B cell (primary cell): ENCODE data around the gene CTIF. TPM values are rescaled to one million over a fixed set of nuclear protein-coding genes. Genes with fewer than 3 reads are reported as not detected.

Experiments
- ATAC-seq: fragments of 200-7000 bp; cut with Tn5 transposase; one replicate; pipeline ENCODE4 v1.10.0; 2021; ENCODE audit warnings: low read depth, mild to moderate bottlenecking, moderate number of reproducible peaks, moderate library complexity
- CTCF ChIA-PET: fragments of 350-600 bp; sonication (Branson Sonifier 250); formaldehyde crosslinking; loops from one replicate; lab custom pipeline; 2021; ENCODE audit warnings: antibody characterized with exemption, inconsistent platforms; lab: Charles Lee
- POLR2A ChIA-PET: fragments of 350-600 bp; sonication (Branson Sonifier 250); formaldehyde crosslinking; loops from one replicate; lab custom pipeline; 2021; ENCODE audit warnings: antibody characterized with exemption; lab: Charles Lee
- DNase-seq: peaks from one replicate; pipeline ENCODE4 v3.0.0; 2013
- H2AFZ ChIP-seq: 2 replicates; pipeline ENCODE4 v1.6.1; 2012; ENCODE audit warnings: mild to moderate bottlenecking, low read depth, low read length; ENCODE audit not compliant: insufficient read depth, poor library complexity, severe bottlenecking
- H3K27ac ChIP-seq, 2 donors: 1 replicate in 1 of 2; 2 replicates in 1 of 2; pipeline ENCODE4 v1.5.1; 2012 to 2013; ENCODE audit warnings: low read length in 2 of 2, mild to moderate bottlenecking in 2 of 2, moderate library complexity in 1 of 2
- H3K27me3 ChIP-seq, 4 experiments: fragments of 200-600 bp in 1 of 4; sonication (generic) in 1 of 4; replicated peaks in 1 of 4; 1 replicate in 2 of 4; 2 replicates in 2 of 4; pipeline versions ENCODE4 v1.6.1 to v1.7.0; 2013 to 2016; ENCODE audit warnings: low read length in 3 of 4, mild to moderate bottlenecking in 2 of 4, mixed read lengths in 1 of 4, moderate library complexity in 1 of 4; ENCODE audit not compliant: insufficient read depth in 4 of 4, control insufficient read depth in 3 of 4; ENCODE audit errors: control extremely low read depth in 1 of 4
- H3K36me3 ChIP-seq, 2 experiments: replicated peaks in 1 of 2; 1 replicate in 1 of 2; 2 replicates in 1 of 2; pipeline versions ENCODE4 v1.6.1 to v1.7.1; 2013; ENCODE audit warnings: low read length in 1 of 2; ENCODE audit not compliant: insufficient read depth in 2 of 2, control insufficient read depth in 1 of 2; ENCODE audit errors: control extremely low read depth in 1 of 2, extremely low read depth in 1 of 2
- H3K4me1 ChIP-seq, 2 donors: fragments of 200-600 bp in 1 of 2; sonication (generic) in 1 of 2; 1 replicate in 1 of 2; 2 replicates in 1 of 2; pipeline versions ENCODE4 v1.5.1 to v1.6.1; 2013 to 2017; ENCODE audit warnings: low read length in 2 of 2; ENCODE audit not compliant: control insufficient read depth in 2 of 2, insufficient read depth in 2 of 2
- H3K4me2 ChIP-seq: replicated peaks from 2 replicates; pipeline ENCODE3; 2012; ENCODE audit warnings: mild to moderate bottlenecking, low read depth, low read length; ENCODE audit not compliant: poor library complexity, severe bottlenecking
- H3K4me3 ChIP-seq, 5 experiments: fragments of 200-600 bp in 1 of 5; sonication (generic) in 1 of 5; 1 replicate in 3 of 5; 2 replicates in 2 of 5; pipeline versions ENCODE4 v1.5.1 to v1.7.0; 2011 to 2016; ENCODE audit warnings: low read length in 4 of 5, mild to moderate bottlenecking in 4 of 5, low read depth in 2 of 5, control low read depth in 1 of 5, moderate library complexity in 1 of 5; ENCODE audit not compliant: insufficient read depth in 1 of 5; ENCODE audit errors: control extremely low read depth in 1 of 5, extremely low read depth in 1 of 5
- H3K79me2 ChIP-seq: fragments of 200-600 bp; sonication (generic); one replicate; pipeline ENCODE4 v1.6.0; 2016; ENCODE audit warnings: low read length; ENCODE audit not compliant: control insufficient read depth, insufficient read depth
- H3K9ac ChIP-seq: fragments of 200-600 bp; sonication (generic); 2 replicates; pipeline ENCODE4 v1.6.1; 2017; ENCODE audit warnings: mild to moderate bottlenecking, low read length, moderate library complexity
- H3K9me3 ChIP-seq, 3 donors: one replicate each; pipeline versions ENCODE4 v1.6.1 to v1.7.1; 2013; ENCODE audit warnings: low read length in 2 of 3; ENCODE audit not compliant: control insufficient read depth in 2 of 3, insufficient read depth in 1 of 3; ENCODE audit errors: control extremely low read depth in 1 of 3
- H4K20me1 ChIP-seq: 2 replicates; pipeline ENCODE4 v1.6.0; 2012; ENCODE audit warnings: mild to moderate bottlenecking, low read length; ENCODE audit not compliant: insufficient read depth, control insufficient read depth, poor library complexity, severe bottlenecking
- H3K27ac Mint-ChIP-seq: one replicate; pipeline ENCODE4 v1.8.0; 2021; ENCODE audit warnings: mixed read lengths
- H3K27me3 Mint-ChIP-seq: one replicate; pipeline ENCODE4 v1.8.0; 2021; ENCODE audit warnings: mixed read lengths
- H3K4me1 Mint-ChIP-seq: one replicate; pipeline ENCODE4 v1.8.0; 2021; ENCODE audit warnings: mixed read lengths
- H3K4me3 Mint-ChIP-seq: one replicate; pipeline ENCODE4 v1.8.0; 2021; ENCODE audit warnings: mixed read lengths
- H3K9me3 Mint-ChIP-seq: one replicate; pipeline ENCODE4 v1.8.0; 2022; ENCODE audit warnings: mixed read lengths; ENCODE audit not compliant: insufficient read depth
- EZH2 ChIP-seq: IDR thresholded peaks from 2 replicates; pipeline ENCODE4 v1.6.1; 2012; ENCODE audit warnings: borderline replicate concordance, low read depth, mild to moderate bottlenecking, moderate library complexity, low read length; ENCODE audit not compliant: insufficient read depth, poor library complexity, severe bottlenecking
- WGBS: methylation state at CpG from one replicate; pipeline ENCODE4 v1.1.5; 2013; ENCODE audit warnings: missing lambda C conversion rate; ENCODE audit not compliant: insufficient coverage; 5-methylcytosine and 5-hydroxymethylcytosine counted together
- intact Hi-C: fragments of 100-400 bp; cut with micrococcal nuclease; formaldehyde crosslinking; loops from one replicate; pipeline ENCODE4 v1.10.0; 2022
- polyA plus RNA-seq: library from polyadenylated mRNA; depleted of rRNA; stranded (reverse); fragments of >200 nt; gene quantifications from 2 replicates; pipeline ENCODE4 v1.2.3, GENCODE V29; 2012
- total RNA-seq, 2 donors: library from RNA; stranded (reverse); fragments of 120-200 nt in 1 of 2; gene quantifications; 1 replicate in 1 of 2; 2 replicates in 1 of 2; pipeline versions ENCODE4 v1.2.3 to v1.2.4, GENCODE V29; 2013 to 2022
- TF ChIP-seq, protein P1 (sequence below): fragments of 200-600 bp; IDR thresholded peaks from one replicate; pipeline ENCODE4 v1.8.0; 2022; ENCODE audit warnings: antibody characterized with exemption, mild to moderate bottlenecking

Gene CTIF
- total and polyA plus RNA-seq, 2 donors (not counting 1 experiment from before 2014, with no cell fraction given) = 3.6 to 16.2 TPM

DNA sequence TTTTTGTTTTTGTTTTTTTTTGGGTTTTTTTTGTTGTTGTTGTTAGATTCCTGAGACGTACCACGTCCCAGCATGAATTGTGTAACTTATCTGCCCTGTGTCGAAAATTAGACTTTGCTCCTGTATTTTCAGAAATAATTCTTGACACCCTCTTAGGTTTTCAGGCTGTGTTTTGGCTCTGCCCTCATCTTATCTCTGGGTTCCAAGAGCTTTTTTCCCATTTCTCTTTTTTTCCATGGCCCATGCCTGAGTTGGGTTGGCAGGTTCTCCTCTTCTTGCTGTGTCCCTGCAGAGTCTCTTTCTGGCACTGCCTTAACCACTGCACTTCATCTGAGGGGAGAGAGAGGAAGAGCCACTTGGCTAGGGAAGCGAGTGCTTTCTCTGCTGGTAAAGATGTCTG, 42.4 kb downstream of the CTIF start:
- TF ChIP-seq, protein P1, sequence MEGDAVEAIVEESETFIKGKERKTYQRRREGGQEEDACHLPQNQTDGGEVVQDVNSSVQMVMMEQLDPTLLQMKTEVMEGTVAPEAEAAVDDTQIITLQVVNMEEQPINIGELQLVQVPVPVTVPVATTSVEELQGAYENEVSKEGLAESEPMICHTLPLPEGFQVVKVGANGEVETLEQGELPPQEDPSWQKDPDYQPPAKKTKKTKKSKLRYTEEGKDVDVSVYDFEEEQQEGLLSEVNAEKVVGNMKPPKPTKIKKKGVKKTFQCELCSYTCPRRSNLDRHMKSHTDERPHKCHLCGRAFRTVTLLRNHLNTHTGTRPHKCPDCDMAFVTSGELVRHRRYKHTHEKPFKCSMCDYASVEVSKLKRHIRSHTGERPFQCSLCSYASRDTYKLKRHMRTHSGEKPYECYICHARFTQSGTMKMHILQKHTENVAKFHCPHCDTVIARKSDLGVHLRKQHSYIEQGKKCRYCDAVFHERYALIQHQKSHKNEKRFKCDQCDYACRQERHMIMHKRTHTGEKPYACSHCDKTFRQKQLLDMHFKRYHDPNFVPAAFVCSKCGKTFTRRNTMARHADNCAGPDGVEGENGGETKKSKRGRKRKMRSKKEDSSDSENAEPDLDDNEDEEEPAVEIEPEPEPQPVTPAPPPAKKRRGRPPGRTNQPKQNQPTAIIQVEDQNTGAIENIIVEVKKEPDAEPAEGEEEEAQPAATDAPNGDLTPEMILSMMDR = no peak
- TF ChIP-seq EZH2 = no peak
- no peaks in the 10 kb centered on the region for H3K27me3 ChIP-seq
- Mint-ChIP-seq H3K27ac (no peak overlapping the region), H3K9me3 (peaks cover 9% of the 10 kb centered on the region), H3K4me3 (no peak overlapping the region), H3K27me3 (no peaks in the 10 kb centered on the region), H3K4me1 (no peaks in the 10 kb centered on the region)
- H3K4me3 ChIP-seq = no peak overlapping the region
- no peak overlapping the region for H3K27ac ChIP-seq
- no peaks in the 10 kb centered on the region for H3K36me3 ChIP-seq
- DNase-seq (no peak), ATAC-seq (no peak)
- ChIA-PET POLR2A (no interaction called here), CTCF (no interaction called here)
- intact Hi-C loops = no loop called here
- H3K9me3 ChIP-seq = peaks cover 0 to 2% (median 0%) of the 10 kb centered on the region in 3 donors
- no peaks in the 10 kb centered on the region for H4K20me1 ChIP-seq
- H3K9ac ChIP-seq = no peak overlapping the region
- no peaks in the 10 kb centered on the region for H3K79me2 ChIP-seq
- 90% methylated on average over 2 of the region's 4 CpGs for whole genome bisulfite sequencing
- H3K4me1 ChIP-seq = no peaks in the 10 kb centered on the region
- no peak overlapping the region for H2AFZ ChIP-seq
- no peak overlapping the region for H3K4me2 ChIP-seq

DNA sequence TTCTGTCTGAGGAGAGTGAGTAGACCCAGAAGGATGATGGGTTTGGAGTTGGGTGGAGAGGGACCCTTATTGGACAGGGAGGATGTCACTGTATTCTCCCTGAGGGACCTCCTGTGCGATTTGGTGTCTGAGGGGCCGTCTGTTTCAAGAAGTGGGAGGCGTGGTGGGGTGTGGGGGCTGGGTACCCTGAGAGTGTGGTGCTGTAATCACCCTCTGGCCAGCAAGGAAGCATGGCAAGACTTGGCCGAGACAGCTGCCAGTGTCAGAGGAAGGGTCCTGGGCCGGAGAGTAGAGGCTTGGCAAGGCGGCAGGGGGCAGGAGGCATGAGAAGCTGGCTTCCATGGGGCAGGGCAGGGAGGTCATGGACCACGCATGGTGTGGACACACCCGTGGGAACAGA, 43.1 kb downstream of the CTIF start:
- Histone ChIP-seq H3K4me3 (no peak overlapping the region), H3K9ac (no peak overlapping the region), H2AFZ (no peak overlapping the region), H3K9me3 (peaks cover 0 to 2% (median 0%) of the 10 kb centered on the region in 3 donors), H3K27me3 (no peaks in the 10 kb centered on the region), H3K79me2 (no peaks in the 10 kb centered on the region), H3K4me1 (no peaks in the 10 kb centered on the region), H4K20me1 (no peaks in the 10 kb centered on the region), H3K4me2 (no peak overlapping the region), H3K36me3 (no peaks in the 10 kb centered on the region), H3K27ac (no peak overlapping the region)
- 90% methylated on average over 8 of the region's 8 CpGs for WGBS
- no peak overlapping the region for H3K4me3 Mint-ChIP-seq
- peaks cover 9% of the 10 kb centered on the region for H3K9me3 Mint-ChIP-seq
- no peaks in the 10 kb centered on the region for H3K27me3 Mint-ChIP-seq
- ATAC-seq = no peak
- ChIA-PET CTCF (no interaction called here), POLR2A (no interaction called here)
- intact Hi-C loops = no loop called here
- no peaks in the 10 kb centered on the region for H3K4me1 Mint-ChIP-seq
- TF ChIP-seq, protein P1 = no peak
- TF ChIP-seq EZH2 = no peak
- no peak overlapping the region for H3K27ac Mint-ChIP-seq
- no peak for DNase-seq
